Breast epithelium (tissue), 3 donors: ENCODE results near the gene LENG9.

Experiments
- CTCF ChIP-seq, 3 donors: fragments of 450-650 bp; IDR thresholded peaks; one replicate each; pipeline ENCODE4 v1.5.1; 2016 to 2017; ENCODE audit warnings: antibody characterized with exemption in 3 of 3, mild to moderate bottlenecking in 3 of 3, moderate library complexity in 3 of 3
- POLR2A ChIP-seq: fragments of 450-650 bp; IDR thresholded peaks from one replicate; pipeline ENCODE4 v1.6.1; 2016; ENCODE audit warnings: antibody characterized with exemption, mild to moderate bottlenecking, moderate library complexity
- POLR2AphosphoS5 ChIP-seq, 3 donors: sonication (generic); formaldehyde crosslinking; IDR thresholded peaks; one replicate each; pipeline ENCODE4 v1.6.1; 2017; ENCODE audit warnings: antibody characterized with exemption in 3 of 3

- no peak for TF ChIP-seq CTCF (IDR thresholded peaks at IDR 0.05)
- no peak for TF ChIP-seq POLR2AphosphoS5 (IDR thresholded peaks at IDR 0.05)
- TF ChIP-seq POLR2A = no peak
Observed at GRCh38 chr19:54460230-54461005, 3.2 kb downstream of the LENG9 start.
